Measurements from ENCODE around the gene MUC4.

DNA sequence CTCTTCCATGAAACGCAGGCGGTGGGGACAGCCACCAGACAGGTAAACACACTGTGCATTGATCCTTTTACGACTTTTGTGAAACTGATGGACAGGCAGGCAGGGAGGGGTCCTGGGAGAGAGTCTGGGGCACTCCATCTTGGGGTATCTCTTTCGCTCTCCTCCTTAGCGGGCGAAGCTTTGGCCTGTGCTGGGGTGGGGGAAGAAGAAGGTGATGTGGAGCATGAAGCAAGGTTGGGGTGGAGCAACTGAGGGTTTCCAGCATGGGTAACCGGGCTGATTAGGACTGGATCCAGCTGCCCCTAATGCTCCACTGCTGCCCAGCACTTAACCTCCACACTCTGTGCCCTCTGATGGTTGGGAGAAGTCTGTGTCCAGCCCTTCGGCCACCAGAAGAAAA lies 65.4 kb downstream of the MUC4 start:
- TF ChIP-seq, protein P1, sequence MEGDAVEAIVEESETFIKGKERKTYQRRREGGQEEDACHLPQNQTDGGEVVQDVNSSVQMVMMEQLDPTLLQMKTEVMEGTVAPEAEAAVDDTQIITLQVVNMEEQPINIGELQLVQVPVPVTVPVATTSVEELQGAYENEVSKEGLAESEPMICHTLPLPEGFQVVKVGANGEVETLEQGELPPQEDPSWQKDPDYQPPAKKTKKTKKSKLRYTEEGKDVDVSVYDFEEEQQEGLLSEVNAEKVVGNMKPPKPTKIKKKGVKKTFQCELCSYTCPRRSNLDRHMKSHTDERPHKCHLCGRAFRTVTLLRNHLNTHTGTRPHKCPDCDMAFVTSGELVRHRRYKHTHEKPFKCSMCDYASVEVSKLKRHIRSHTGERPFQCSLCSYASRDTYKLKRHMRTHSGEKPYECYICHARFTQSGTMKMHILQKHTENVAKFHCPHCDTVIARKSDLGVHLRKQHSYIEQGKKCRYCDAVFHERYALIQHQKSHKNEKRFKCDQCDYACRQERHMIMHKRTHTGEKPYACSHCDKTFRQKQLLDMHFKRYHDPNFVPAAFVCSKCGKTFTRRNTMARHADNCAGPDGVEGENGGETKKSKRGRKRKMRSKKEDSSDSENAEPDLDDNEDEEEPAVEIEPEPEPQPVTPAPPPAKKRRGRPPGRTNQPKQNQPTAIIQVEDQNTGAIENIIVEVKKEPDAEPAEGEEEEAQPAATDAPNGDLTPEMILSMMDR (IDR thresholded peaks at IDR 0.05 in 2 of 3, conservative IDR thresholded peaks at IDR 0.05 in 1 of 3; ENCODE audit: insufficient read depth in 2 of 3, low read depth in 1 of 3, low read length in 3 of 3) = no peak
- TF ChIP-seq HOXB6 (CRISPR knock-in tag; IDR thresholded peaks at IDR 0.05; ENCODE audit: borderline replicate concordance) (no peak), ZFP1 (CRISPR knock-in tag; IDR thresholded peaks at IDR 0.05) (no peak), EZH2 (IDR thresholded peaks at IDR 0.05; ENCODE audit: borderline replicate concordance, low read depth, low read length) (no peak), KAT8 (IDR thresholded peaks at IDR 0.05; ENCODE audit: low read depth) (no peak), MYNN (IDR thresholded peaks at IDR 0.05) (no peak), MYNN (CRISPR knock-in tag; IDR thresholded peaks at IDR 0.05) (no peak), MAFK (IDR thresholded peaks at IDR 0.05; ENCODE audit: low read length) (no peak), ZZZ3 (IDR thresholded peaks at IDR 0.05) (no peak), TAF1 (IDR thresholded peaks at IDR 0.05; ENCODE audit: control insufficient read depth, extremely low read depth, insufficient read depth, low read length, severe bottlenecking) (no peak), ZSCAN29 (IDR thresholded peaks at IDR 0.05) (no peak)
- TF ChIP-seq, protein P2, sequence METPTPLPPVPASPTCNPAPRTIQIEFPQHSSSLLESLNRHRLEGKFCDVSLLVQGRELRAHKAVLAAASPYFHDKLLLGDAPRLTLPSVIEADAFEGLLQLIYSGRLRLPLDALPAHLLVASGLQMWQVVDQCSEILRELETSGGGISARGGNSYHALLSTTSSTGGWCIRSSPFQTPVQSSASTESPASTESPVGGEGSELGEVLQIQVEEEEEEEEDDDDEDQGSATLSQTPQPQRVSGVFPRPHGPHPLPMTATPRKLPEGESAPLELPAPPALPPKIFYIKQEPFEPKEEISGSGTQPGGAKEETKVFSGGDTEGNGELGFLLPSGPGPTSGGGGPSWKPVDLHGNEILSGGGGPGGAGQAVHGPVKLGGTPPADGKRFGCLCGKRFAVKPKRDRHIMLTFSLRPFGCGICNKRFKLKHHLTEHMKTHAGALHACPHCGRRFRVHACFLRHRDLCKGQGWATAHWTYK (CRISPR knock-in tag; IDR thresholded peaks at IDR 0.05) = no peak
- TF ChIP-seq, protein P3, sequence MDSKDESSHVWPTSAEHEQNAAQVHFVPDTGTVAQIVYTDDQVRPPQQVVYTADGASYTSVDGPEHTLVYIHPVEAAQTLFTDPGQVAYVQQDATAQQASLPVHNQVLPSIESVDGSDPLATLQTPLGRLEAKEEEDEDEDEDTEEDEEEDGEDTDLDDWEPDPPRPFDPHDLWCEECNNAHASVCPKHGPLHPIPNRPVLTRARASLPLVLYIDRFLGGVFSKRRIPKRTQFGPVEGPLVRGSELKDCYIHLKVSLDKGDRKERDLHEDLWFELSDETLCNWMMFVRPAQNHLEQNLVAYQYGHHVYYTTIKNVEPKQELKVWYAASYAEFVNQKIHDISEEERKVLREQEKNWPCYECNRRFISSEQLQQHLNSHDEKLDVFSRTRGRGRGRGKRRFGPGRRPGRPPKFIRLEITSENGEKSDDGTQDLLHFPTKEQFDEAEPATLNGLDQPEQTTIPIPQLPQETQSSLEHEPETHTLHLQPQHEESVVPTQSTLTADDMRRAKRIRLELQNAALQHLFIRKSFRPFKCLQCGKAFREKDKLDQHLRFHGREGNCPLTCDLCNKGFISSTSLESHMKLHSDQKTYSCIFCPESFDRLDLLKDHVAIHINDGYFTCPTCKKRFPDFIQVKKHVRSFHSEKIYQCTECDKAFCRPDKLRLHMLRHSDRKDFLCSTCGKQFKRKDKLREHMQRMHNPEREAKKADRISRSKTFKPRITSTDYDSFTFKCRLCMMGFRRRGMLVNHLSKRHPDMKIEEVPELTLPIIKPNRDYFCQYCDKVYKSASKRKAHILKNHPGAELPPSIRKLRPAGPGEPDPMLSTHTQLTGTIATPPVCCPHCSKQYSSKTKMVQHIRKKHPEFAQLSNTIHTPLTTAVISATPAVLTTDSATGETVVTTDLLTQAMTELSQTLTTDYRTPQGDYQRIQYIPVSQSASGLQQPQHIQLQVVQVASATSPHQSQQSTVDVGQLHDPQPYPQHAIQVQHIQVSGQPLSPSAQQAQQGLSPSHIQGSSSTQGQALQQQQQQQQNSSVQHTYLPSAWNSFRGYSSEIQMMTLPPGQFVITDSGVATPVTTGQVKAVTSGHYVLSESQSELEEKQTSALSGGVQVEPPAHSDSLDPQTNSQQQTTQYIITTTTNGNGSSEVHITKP (IDR thresholded peaks at IDR 0.05; ENCODE audit: partially characterized antibody) = no peak

Measured in K562 (cell line).